Epidermal melanocyte (primary cell): Measurements from ENCODE around the gene MGST3.
"Not testable (repeated sequence)": the region's sequence is repeated elsewhere in the genome, so short reads cannot be mapped to it uniquely, and the experiment has no call there.

Experiments used
- DNase-seq: peaks from one replicate; pipeline ENCODE4 v3.0.0; 2011; ENCODE audit warnings: low spot score; ENCODE audit not compliant: insufficient read length

Gene MGST3

GRCh38 chr1:165650981-165651625 lies 20.1 kb downstream of the MGST3 start:
- no peak for DNase-seq

GRCh38 chr1:165658766-165659580 lies 27.9 kb downstream of the MGST3 start:
- not testable (repeated sequence) for DNase-seq

GRCh38 chr1:165659581-165659895 lies 28.5 kb downstream of the MGST3 start:
- DNase-seq = no peak

DNA sequence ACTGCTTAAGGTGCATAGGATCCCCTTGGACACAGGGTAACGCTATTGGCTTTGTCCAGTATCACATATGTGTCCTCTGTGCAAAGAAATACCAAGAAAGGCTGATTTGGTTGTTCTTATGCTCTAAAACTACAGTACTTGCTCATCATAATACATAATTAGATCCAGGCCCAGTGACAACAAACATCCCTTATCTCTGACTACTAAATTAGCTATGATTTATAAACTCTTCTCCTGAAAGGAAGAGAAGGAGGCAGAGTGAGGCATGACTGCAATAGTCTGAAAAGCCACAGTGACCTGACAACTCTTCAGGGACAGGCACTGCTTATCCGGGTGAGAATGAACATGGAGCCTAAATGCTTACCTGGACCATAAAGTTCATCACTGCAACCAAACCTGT lies 30.7 kb downstream of the MGST3 start:
- no peak for DNase-seq

DNA sequence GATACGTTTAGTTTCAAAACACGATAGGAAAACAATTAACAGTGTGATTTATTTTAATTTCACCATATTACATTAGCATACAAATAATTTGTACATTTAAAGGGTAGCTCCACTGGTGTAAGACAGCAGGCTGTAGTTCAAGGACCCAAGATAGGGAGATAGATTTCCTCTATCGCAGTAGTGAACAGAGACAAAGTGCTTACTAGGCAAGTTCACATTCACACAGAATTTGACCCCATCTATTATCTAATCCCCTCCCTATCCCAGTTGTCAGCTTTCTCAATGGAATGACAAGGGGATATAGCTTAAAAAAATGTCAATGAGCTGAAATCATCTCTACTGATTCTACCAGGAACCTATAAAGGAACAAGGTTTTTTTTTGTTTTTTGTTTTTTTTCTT lies 31.2 kb downstream of the MGST3 start:
- no peak for DNase-seq

DNA sequence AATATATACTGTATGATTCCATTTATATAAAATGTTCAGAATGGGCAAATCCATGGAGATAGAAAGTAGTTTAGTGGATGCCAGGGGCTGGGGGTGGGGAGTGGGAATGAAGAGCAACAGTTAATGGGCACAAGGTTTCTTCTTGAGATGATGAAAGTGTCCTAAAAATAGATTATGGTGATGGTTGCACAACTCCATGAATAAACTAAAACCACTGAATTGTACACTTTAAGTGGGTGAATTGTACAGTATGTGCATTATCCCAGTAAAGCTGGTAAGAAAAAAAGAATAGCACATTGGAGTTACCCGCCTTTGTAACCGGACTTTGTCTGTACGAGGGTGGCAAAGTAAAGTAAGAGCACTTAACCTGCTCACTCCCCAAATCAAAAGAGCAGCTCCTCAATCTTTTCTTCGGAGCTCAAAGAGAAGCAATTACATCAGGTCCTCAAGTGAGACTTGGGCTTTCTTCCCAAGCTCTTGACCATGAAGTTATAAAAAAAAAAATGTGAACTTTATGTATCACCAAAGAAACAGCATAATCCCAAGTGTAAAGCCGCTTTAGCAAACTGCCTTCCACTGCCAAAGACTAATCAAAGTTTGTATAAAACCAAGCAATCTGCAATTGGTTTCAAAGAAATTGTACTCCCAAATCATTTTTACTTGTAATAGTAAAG lies 35.3 kb downstream of the MGST3 start:
- no peak for DNase-seq

DNA sequence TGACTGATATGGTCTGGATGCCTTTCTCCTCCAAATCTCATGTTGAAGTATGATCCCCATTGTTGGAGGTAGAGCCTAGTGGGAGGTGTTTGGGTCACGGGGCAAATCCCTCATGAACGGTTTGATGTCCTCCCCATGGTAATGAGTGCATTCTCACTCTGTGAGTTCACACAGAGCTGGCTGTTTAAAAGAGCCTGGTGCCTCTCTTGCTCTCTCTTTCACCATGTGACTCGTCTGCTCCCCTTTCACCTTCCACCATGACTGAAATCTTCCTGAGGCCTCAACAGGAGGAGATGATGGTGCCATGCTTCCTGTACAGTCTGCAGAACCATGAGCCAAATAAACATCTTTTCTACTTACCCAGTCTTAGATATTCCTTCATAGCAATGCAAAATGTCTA lies 37.1 kb downstream of the MGST3 start:
- no peak for DNase-seq

DNA sequence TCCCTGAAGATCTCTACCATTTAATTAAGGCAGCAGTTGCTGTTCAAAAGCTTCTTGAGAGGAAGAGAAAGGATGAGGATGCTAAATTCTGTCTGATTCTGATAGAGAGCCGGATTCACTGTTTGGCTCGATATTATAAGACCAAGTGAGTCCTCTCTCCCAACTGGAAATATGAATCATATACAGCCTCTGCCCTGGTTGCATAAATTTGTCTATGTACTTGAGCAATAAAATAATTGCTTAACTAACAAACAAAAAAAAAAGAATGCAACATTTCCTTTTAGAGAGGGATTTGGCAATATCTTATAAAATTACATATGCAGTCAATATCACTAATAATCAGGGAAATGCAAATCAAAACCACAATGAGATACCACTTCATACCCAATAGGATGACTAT lies 40.5 kb downstream of the MGST3 start:
- DNase-seq = no peak

- DNase-seq = no peak
Measured at GRCh38 chr1:165674599-165674998, 43.6 kb downstream of the MGST3 start.

GRCh38 chr1:165675794-165676193 lies 44.8 kb downstream of the MGST3 start:
- no peak for DNase-seq

DNA sequence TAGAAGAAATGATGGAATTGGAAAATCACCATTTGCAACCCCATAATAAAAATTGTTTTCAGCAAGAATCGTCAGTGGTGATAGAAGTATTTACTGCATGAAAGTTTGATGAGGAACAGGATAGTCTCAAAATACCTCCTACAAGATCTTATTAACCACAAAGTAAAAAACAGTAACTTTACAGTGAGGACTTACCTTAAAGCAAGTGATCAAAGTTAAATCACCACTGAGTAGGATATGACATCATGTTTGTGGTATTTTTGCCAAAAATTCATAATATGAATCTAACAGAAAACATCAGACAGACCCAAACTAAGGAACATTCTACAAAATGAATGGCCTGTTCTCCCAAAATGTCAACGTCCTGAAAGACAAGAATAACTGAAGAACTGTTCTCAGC lies 47.5 kb downstream of the MGST3 start:
- no peak for DNase-seq

- DNase-seq = no peak
Measured at GRCh38 chr1:165679282-165680036, 48.4 kb downstream of the MGST3 start.

DNA sequence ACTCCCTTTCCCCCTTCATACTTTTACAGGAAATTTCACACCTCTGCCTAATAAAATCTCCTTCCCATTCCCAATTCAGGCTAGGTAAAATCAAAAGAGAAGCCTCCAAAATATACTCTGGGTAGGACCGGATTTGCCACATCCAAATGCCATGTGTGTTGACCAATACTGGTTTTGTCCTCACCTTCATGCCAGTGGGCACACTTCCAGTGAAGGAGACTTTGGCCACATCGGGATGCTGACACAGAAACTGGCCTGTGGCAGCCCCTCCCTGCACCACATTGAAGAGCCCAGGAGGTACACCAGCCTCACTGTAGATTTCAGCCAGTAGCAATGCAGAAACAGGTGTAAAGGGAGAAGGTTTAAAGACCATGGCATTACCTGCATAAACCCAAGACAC lies 49.3 kb downstream of the MGST3 start:
- no peak for DNase-seq

DNA sequence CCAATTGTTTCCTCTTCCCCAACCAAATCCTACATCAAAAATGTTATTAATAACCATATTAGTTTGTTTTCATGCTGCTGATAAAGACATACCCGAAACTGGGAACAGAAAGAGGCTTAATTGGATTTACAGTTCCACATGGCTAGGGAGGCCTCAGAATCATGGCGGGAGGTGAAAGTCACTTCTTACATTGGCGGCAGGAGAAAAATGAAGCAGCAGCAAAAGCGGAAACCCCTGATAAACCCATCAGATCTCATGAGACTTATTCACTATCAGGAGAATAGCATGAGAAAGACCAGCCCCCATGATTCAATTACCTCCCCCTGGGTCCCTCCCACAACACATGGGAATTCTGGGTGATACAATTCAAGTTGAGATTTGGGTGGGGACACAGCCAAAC lies 49.7 kb downstream of the MGST3 start:
- DNase-seq = not testable (repeated sequence)

- DNase-seq = no peak
Measured at GRCh38 chr1:165683848-165684485, 52.9 kb downstream of the MGST3 start.

- no peak for DNase-seq
Measured at GRCh38 chr1:165686121-165686970, 55.3 kb downstream of the MGST3 start.

- DNase-seq = no peak
Measured at GRCh38 chr1:165686971-165687433, 56.0 kb downstream of the MGST3 start.

GRCh38 chr1:165688046-165688445 lies 57.0 kb downstream of the MGST3 start:
- no peak for DNase-seq

- DNase-seq = no peak
Measured at GRCh38 chr1:165695031-165695430, 64.0 kb downstream of the MGST3 start.

- no peak for DNase-seq
Measured at GRCh38 chr1:165696625-165697100, 65.6 kb downstream of the MGST3 start.
